Aortic smooth muscle cell (primary cell): ENCODE results near the gene ZMYM3. TPM values are rescaled to one million over a fixed set of nuclear protein-coding genes. Genes with fewer than 3 reads are reported as not detected.

Source experiments
- total RNA-seq: library from RNA; depleted of rRNA; stranded (reverse); fragments of >200 nt; gene quantifications from 2 replicates; pipeline ENCODE4 v1.2.3, GENCODE V29; 2014

The ZMYM3 gene
- total RNA-seq = 7.7 and 10.7 TPM in 2 replicates

GRCh38 chrX:71254092-71254963 lies at the start of gene ZMYM3:
ZMYM3 (minus strand) TSS chrX:71254140; CDS start chrX:71253255, 885 bp downstream.

GRCh38 chrX:71301195-71301924 lies 47.4 kb upstream of the ZMYM3 start, which contains the start of gene ITGB1BP2:
ITGB1BP2 (plus strand) TSS chrX:71301750; CDS start chrX:71301807, 57 bp downstream.

GRCh38 chrX:71283403-71284143 lies 29.6 kb upstream of the ZMYM3 start, which contains the start of gene NONO:
NONO (plus strand) TSS chrX:71283635; CDS start chrX:71290638, 7,003 bp downstream.

GRCh38 chrX:71222929-71223328 lies 31.0 kb downstream of the ZMYM3 start, which contains the start of gene GJB1:
GJB1 (plus strand) TSS chrX:71223224; CDS start chrX:71223708, 484 bp downstream.

Other genes with a start within 250 kb of the ZMYM3 start
- gene SNX12, start 185.8 kb downstream of the ZMYM3 start, total RNA-seq = 73.9 and 74.1 TPM in 2 replicates
- gene FOXO4, start 158.3 kb downstream of the ZMYM3 start, total RNA-seq = 4.2 and 4.9 TPM in 2 replicates
- not detected in 2 replicates for gene CXorf65, start 147.4 kb downstream of the ZMYM3 start, total RNA-seq
- not detected in 2 replicates for gene IL2RG, start 142.6 kb downstream of the ZMYM3 start, total RNA-seq
- gene MED12, start 135.5 kb downstream of the ZMYM3 start, total RNA-seq = 27.5 and 38.5 TPM in 2 replicates
- 0.13 and 0.37 TPM in 2 replicates for gene NLGN3, start 109.3 kb downstream of the ZMYM3 start, total RNA-seq
- not detected in 2 replicates for gene GJB1, start 30.9 kb downstream of the ZMYM3 start, total RNA-seq
- gene NONO, start 29.5 kb upstream of the ZMYM3 start, total RNA-seq = 386 and 414 TPM in 2 replicates
- gene ITGB1BP2, start 47.6 kb upstream of the ZMYM3 start, total RNA-seq = 13.7 and 24.3 TPM in 2 replicates
- 47.4 and 52.0 TPM in 2 replicates for gene TAF1, start 112.2 kb upstream of the ZMYM3 start, total RNA-seq